Tibial nerve (tissue), 4 donors: ENCODE data around the gene AGR3. TPM values are rescaled to one million over a fixed set of nuclear protein-coding genes. Genes with fewer than 3 reads are reported as not detected.
A peak's percentile ranks its signal among the peaks of the same experiment; 100 is the strongest.

Experiments
- DNase-seq, 2 donors: peaks; one replicate each; pipeline ENCODE4 v3.0.0-alpha.2; 2019; ENCODE audit warnings: low spot score in 2 of 2
- H3K27ac ChIP-seq, 4 donors: fragments of 200-600 bp; sonication (generic) in 3 of 4; one replicate each; pipeline ENCODE4 v1.5.1; 2017 to 2019; ENCODE audit warnings: mild to moderate bottlenecking in 1 of 4
- H3K27me3 ChIP-seq, 2 donors: fragments of 200-600 bp; sonication (generic) in 1 of 2; one replicate each; pipeline versions ENCODE4 v1.5.1 to v1.6.0; 2017 to 2019
- H3K36me3 ChIP-seq, 3 donors: fragments of 200-600 bp; sonication (generic); one replicate each; pipeline ENCODE4 v1.5.1; 2018 to 2019
- H3K4me1 ChIP-seq, 4 donors: fragments of 200-600 bp; sonication (generic) in 3 of 4; one replicate each; pipeline ENCODE4 v1.5.1; 2017 to 2019
- H3K4me3 ChIP-seq, 4 donors: fragments of 200-600 bp; sonication (generic) in 3 of 4; one replicate each; pipeline ENCODE4 v1.5.1; 2017 to 2019; ENCODE audit warnings: mild to moderate bottlenecking in 1 of 4, moderate library complexity in 1 of 4
- H3K9me3 ChIP-seq, 4 donors: fragments of 200-600 bp; sonication (generic) in 3 of 4; one replicate each; pipeline ENCODE4 v1.5.1; 2017 to 2019
- EP300 ChIP-seq, 2 donors: sonication (generic); formaldehyde crosslinking; IDR thresholded peaks; one replicate each; pipeline ENCODE4 v1.6.1; 2017; ENCODE audit warnings: antibody characterized with exemption in 2 of 2, mild to moderate bottlenecking in 1 of 2
- POLR2A ChIP-seq, 2 donors: fragments of 450-650 bp; IDR thresholded peaks; one replicate each; pipeline ENCODE4 v1.6.1; 2017; ENCODE audit warnings: antibody characterized with exemption in 2 of 2, mild to moderate bottlenecking in 2 of 2, moderate library complexity in 2 of 2
- WGBS, 2 donors: methylation state at CpG; one replicate each; pipeline ENCODE4 v1.1.5; 2018; 5-methylcytosine and 5-hydroxymethylcytosine counted together
- total RNA-seq, 4 donors: library from RNA; depleted of rRNA; stranded (reverse); fragments of >200 nt; gene quantifications; one replicate each; pipeline ENCODE4 v1.1.0, GENCODE V29; 2016
- TF ChIP-seq, protein P1 (sequence below), 5 experiments: fragments of 200-600 bp in 3 of 5; fragments of 450-650 bp in 2 of 5; sonication (generic) in 3 of 5; IDR thresholded peaks; one replicate each; pipeline ENCODE4 v1.5.1; 2016 to 2019; ENCODE audit warnings: antibody characterized with exemption in 5 of 5, mild to moderate bottlenecking in 3 of 5, moderate library complexity in 2 of 5

The AGR3 gene
- not detected for total RNA-seq

- DNase-seq = no peak
- H3K27me3 ChIP-seq = no peaks in the 10 kb centered on the region
- no peaks in the 10 kb centered on the region for H3K36me3 ChIP-seq
- 83 to 95% methylated on average over 1 of the region's 1 CpG for WGBS, 2 donors
- H3K27ac ChIP-seq = peak within 1 kb of the TSS in 1 of 4 donors; percentile 42
- no peaks in the 10 kb centered on the region for H3K4me1 ChIP-seq
- TF ChIP-seq EP300 (IDR thresholded peaks at IDR 0.05) (no peak), POLR2A (IDR thresholded peaks at IDR 0.05) (no peak)
- TF ChIP-seq, protein P1, sequence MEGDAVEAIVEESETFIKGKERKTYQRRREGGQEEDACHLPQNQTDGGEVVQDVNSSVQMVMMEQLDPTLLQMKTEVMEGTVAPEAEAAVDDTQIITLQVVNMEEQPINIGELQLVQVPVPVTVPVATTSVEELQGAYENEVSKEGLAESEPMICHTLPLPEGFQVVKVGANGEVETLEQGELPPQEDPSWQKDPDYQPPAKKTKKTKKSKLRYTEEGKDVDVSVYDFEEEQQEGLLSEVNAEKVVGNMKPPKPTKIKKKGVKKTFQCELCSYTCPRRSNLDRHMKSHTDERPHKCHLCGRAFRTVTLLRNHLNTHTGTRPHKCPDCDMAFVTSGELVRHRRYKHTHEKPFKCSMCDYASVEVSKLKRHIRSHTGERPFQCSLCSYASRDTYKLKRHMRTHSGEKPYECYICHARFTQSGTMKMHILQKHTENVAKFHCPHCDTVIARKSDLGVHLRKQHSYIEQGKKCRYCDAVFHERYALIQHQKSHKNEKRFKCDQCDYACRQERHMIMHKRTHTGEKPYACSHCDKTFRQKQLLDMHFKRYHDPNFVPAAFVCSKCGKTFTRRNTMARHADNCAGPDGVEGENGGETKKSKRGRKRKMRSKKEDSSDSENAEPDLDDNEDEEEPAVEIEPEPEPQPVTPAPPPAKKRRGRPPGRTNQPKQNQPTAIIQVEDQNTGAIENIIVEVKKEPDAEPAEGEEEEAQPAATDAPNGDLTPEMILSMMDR (IDR thresholded peaks at IDR 0.05) = no peak
- H3K4me3 ChIP-seq = peak within 1 kb of the TSS in 1 of 4 donors; percentile 18
- H3K9me3 ChIP-seq = no peaks in the 10 kb centered on the region
These were observed at the start of gene AGR3 for GRCh38 chr7:16881844-16882243. Gene AGR3 (minus strand): TSS chr7:16881983. CDS start chr7:16878618, 3,365 bp downstream.

GRCh38 chr7:16930946-16931345 lies 49.2 kb upstream of the AGR3 start:
- Histone ChIP-seq H3K27ac (no peak overlapping the region), H3K9me3 (no peaks in the 10 kb centered on the region), H3K36me3 (no peaks in the 10 kb centered on the region), H3K27me3 (no peaks in the 10 kb centered on the region), H3K4me3 (no peak overlapping the region), H3K4me1 (peaks cover 0 to 16% (median 7%) of the 10 kb centered on the region in 4 donors)
- DNase-seq = no peak
- TF ChIP-seq POLR2A (IDR thresholded peaks at IDR 0.05) (no peak), EP300 (IDR thresholded peaks at IDR 0.05) (no peak)
- TF ChIP-seq, protein P1 (IDR thresholded peaks at IDR 0.05) = no peak
- 96 to 97% methylated on average over 4 of the region's 4 CpGs for WGBS, 2 donors

GRCh38 chr7:16929146-16929762 lies 47.5 kb upstream of the AGR3 start:
- H3K27me3 ChIP-seq = no peaks in the 10 kb centered on the region
- H3K27ac ChIP-seq = no peak overlapping the region
- DNase-seq = no peak
- no peaks in the 10 kb centered on the region for H3K36me3 ChIP-seq
- H3K9me3 ChIP-seq = no peaks in the 10 kb centered on the region
- TF ChIP-seq EP300 (IDR thresholded peaks at IDR 0.05) (no peak), POLR2A (IDR thresholded peaks at IDR 0.05) (no peak)
- TF ChIP-seq, protein P1 (IDR thresholded peaks at IDR 0.05) = no peak
- WGBS, 2 donors = 61 to 62% methylated on average over 1 of the region's 1 CpG
- H3K4me1 ChIP-seq = peaks cover 0 to 18% (median 7%) of the 10 kb centered on the region in 4 donors
- H3K4me3 ChIP-seq = no peak overlapping the region

DNA sequence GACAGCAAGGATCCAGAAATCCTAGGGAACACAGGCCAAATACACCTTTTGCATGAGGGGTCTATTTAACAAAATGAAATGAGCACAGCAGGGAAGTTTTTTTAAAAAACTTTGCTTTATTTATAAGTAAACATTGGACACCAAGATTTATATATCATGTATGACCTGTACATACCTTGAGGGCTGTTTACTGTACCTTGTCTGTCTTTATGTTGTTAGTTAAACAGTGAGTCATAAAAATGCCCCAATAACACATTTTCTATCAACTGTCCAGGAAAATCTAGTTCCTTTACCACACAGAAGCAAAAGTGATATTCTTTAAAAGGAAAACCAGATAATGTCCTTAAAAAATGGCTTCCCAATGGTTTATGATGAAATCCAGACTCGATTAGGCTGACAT lies 45.1 kb upstream of the AGR3 start:
- TF ChIP-seq EP300 (IDR thresholded peaks at IDR 0.05) = no peak
- H3K9me3 ChIP-seq = no peaks in the 10 kb centered on the region
- peaks cover 0 to 8% (median 3%) of the 10 kb centered on the region in 4 donors for H3K4me1 ChIP-seq
- peak overlapping the region in 1 of 4 donors; percentile 8 for H3K4me3 ChIP-seq
- DNase-seq = no peak
- WGBS, 2 donors = 86 to 90% methylated on average over 1 of the region's 1 CpG
- peak overlapping the region in 2 of 4 donors; percentile 21 to 73 for H3K27ac ChIP-seq
- H3K36me3 ChIP-seq = no peaks in the 10 kb centered on the region
- no peaks in the 10 kb centered on the region for H3K27me3 ChIP-seq

DNA sequence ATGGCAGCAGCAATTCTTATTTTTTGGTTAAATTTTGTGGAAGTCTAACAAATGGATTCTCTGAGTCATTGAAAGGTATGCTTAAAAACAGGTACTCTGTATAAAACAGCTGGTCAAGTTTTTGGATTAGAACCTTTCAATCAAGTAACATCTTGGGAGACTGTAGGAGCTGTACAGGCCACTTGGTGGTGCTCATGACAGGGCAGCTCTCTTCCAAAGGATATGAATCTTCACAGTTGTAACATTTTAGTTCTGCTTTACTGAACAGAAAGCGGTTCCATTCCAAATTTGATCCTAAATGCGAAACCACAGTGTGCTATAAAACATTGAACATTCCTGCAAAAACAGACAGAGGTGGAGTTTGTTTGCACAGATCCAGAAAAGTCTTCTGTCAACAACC lies 44.5 kb upstream of the AGR3 start:
- 24 to 47% methylated on average over 2 of the region's 2 CpGs for WGBS, 2 donors

More for the DNA sequence above, 44.5 kb upstream of the AGR3 start:
- H3K27me3 ChIP-seq = no peaks in the 10 kb centered on the region
- H3K4me1 ChIP-seq = peaks cover 0 to 8% (median 3%) of the 10 kb centered on the region in 4 donors
- H3K27ac ChIP-seq = peak overlapping the region in 2 of 4 donors; percentile 21 to 73
- DNase-seq = peak; percentile 20 to 47
- H3K36me3 ChIP-seq = no peaks in the 10 kb centered on the region
- H3K4me3 ChIP-seq = peak overlapping the region in 1 of 4 donors; percentile 8
- H3K9me3 ChIP-seq = no peaks in the 10 kb centered on the region
- no peak for TF ChIP-seq POLR2A (IDR thresholded peaks at IDR 0.05)
- TF ChIP-seq, protein P1 (IDR thresholded peaks at IDR 0.05) = peak; percentile 51 to 79 (median 72)
- no peak for TF ChIP-seq EP300 (IDR thresholded peaks at IDR 0.05)
